ENCODE data around the gene MATCAP1. TPM values are rescaled to one million over a fixed set of nuclear protein-coding genes. Genes with fewer than 3 reads are reported as not detected.

MATCAP1 gene
- total RNA-seq, 4 donors from 2014 or later = 2.5 to 7.7 (median 4.5) TPM

GRCh38 chr16:67190041-67190440, 6.3 kb upstream of the MATCAP1 start, which contains the start of gene EXOC3L1:
Gene EXOC3L1 (minus strand): TSS chr16:67190136. CDS start chr16:67189676, 460 bp downstream.
- H3K4me3 ChIP-seq = peak within 1 kb of the TSS in 1 of 4 donors; percentile 8

DNA sequence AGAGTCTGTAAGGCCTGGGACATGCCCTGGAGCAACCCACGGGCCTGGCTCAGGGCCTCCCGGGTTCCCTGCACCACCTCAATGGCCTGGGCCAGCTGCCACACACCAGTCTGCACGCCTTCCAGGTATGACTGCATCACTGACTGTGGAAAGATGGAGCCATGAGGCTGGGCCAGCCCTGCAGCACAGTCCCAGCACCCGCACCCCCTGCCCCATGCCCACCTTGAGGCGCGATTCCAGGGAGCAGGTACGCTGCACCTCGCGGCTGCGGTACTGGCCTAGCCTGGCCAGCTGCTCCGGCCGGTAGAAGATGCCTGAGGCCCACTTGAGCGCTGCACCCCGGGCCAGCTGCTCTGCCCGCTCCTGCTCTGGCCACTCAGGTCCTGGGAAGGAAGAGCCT, 5.0 kb upstream of the MATCAP1 start:
- TF ChIP-seq POLR2A (IDR thresholded peaks at IDR 0.05) = no peak
- TF ChIP-seq CTCF (IDR thresholded peaks at IDR 0.05 in 4 of 5, conservative IDR thresholded peaks at IDR 0.05 in 1 of 5) = no peak
- ATAC-seq (no peak), DNase-seq (no peak)
- intact Hi-C loops (cut with DNase I; ENCODE audit: low total_unique reads) = no loop called here
- Histone ChIP-seq H3K27ac (no peak overlapping the region), H3K36me3 (peaks cover 0 to 3% of the 10 kb centered on the region in 2 donors), H3K9me3 (no peaks in the 10 kb centered on the region), H3K27me3 (no peaks in the 10 kb centered on the region), H3K4me3 (no peak overlapping the region), H3K4me1 (peaks cover 36 to 43% of the 10 kb centered on the region in 2 donors)
- in situ Hi-C loops (cut with MboI; ENCODE audit: low sequenced_read_pairs in 4 of 4) = no loop called here

More at GRCh38 chr16:67190041-67190440, 6.3 kb upstream of the MATCAP1 start, which contains the start of gene EXOC3L1:
- intact Hi-C loops (cut with DNase I; ENCODE audit: low total_unique reads) (no loop called here), in situ Hi-C loops (cut with MboI; ENCODE audit: low sequenced_read_pairs in 4 of 4) (no loop called here)
- Histone ChIP-seq H3K27me3 (no peaks in the 10 kb centered on the region), H3K9me3 (no peaks in the 10 kb centered on the region), H3K4me1 (peaks cover 31 to 40% of the 10 kb centered on the region in 2 donors), H3K36me3 (peaks cover 0 to 15% of the 10 kb centered on the region in 2 donors), H3K27ac (no peak within 1 kb of the TSS)
- ATAC-seq = no peak
- no peak for DNase-seq
- TF ChIP-seq POLR2A (IDR thresholded peaks at IDR 0.05) (no peak), CTCF (IDR thresholded peaks at IDR 0.05 in 4 of 5, conservative IDR thresholded peaks at IDR 0.05 in 1 of 5) (no peak)

- Histone ChIP-seq H3K27me3 (no peaks in the 10 kb centered on the region), H3K9me3 (no peaks in the 10 kb centered on the region), H3K4me1 (peaks cover 31 to 40% of the 10 kb centered on the region in 2 donors), H3K4me3 (no peak overlapping the region), H3K27ac (no peak overlapping the region), H3K36me3 (no peaks in the 10 kb centered on the region)
- no peak for ATAC-seq
- DNase-seq = no peak
- in situ Hi-C loops (cut with MboI; ENCODE audit: low sequenced_read_pairs in 4 of 4) = no loop called here
- TF ChIP-seq CTCF (IDR thresholded peaks at IDR 0.05 in 4 of 5, conservative IDR thresholded peaks at IDR 0.05 in 1 of 5) (no peak), POLR2A (IDR thresholded peaks at IDR 0.05) (no peak)
- intact Hi-C loops (cut with DNase I; ENCODE audit: low total_unique reads) = no loop called here
Measured at GRCh38 chr16:67188323-67188722, 4.6 kb upstream of the MATCAP1 start.

- DNase-seq (no peak), ATAC-seq (no peak)
- Histone ChIP-seq H3K36me3 (no peaks in the 10 kb centered on the region), H3K4me1 (peaks cover 22 to 41% of the 10 kb centered on the region in 2 donors), H3K9me3 (no peaks in the 10 kb centered on the region), H3K4me3 (no peak overlapping the region), H3K27me3 (no peaks in the 10 kb centered on the region), H3K27ac (no peak overlapping the region)
- TF ChIP-seq POLR2A (IDR thresholded peaks at IDR 0.05) (no peak), CTCF (IDR thresholded peaks at IDR 0.05 in 4 of 5, conservative IDR thresholded peaks at IDR 0.05 in 1 of 5) (no peak)
- in situ Hi-C loops (cut with MboI; ENCODE audit: low sequenced_read_pairs in 4 of 4) = no loop called here
- intact Hi-C loops (cut with DNase I; ENCODE audit: low total_unique reads) = no loop called here
Measured at GRCh38 chr16:67187175-67187890, 3.6 kb upstream of the MATCAP1 start.

Data from gastrocnemius medialis (tissue), 4 donors.